HG03442 (cell line): Measurements from ENCODE around the gene SPACDR.
"Not testable (repeated sequence)": the region's sequence is repeated elsewhere in the genome, so short reads cannot be mapped to it uniquely, and the experiment has no call there.

Experiments used
- ATAC-seq: cut with Tn5 transposase; IDR thresholded peaks from one replicate; pipeline ENCODE4 v1.9.1; 2021; ENCODE audit warnings: mild to moderate bottlenecking, moderate library complexity; ENCODE audit not compliant: unreplicated experiment

The SPACDR gene

DNA sequence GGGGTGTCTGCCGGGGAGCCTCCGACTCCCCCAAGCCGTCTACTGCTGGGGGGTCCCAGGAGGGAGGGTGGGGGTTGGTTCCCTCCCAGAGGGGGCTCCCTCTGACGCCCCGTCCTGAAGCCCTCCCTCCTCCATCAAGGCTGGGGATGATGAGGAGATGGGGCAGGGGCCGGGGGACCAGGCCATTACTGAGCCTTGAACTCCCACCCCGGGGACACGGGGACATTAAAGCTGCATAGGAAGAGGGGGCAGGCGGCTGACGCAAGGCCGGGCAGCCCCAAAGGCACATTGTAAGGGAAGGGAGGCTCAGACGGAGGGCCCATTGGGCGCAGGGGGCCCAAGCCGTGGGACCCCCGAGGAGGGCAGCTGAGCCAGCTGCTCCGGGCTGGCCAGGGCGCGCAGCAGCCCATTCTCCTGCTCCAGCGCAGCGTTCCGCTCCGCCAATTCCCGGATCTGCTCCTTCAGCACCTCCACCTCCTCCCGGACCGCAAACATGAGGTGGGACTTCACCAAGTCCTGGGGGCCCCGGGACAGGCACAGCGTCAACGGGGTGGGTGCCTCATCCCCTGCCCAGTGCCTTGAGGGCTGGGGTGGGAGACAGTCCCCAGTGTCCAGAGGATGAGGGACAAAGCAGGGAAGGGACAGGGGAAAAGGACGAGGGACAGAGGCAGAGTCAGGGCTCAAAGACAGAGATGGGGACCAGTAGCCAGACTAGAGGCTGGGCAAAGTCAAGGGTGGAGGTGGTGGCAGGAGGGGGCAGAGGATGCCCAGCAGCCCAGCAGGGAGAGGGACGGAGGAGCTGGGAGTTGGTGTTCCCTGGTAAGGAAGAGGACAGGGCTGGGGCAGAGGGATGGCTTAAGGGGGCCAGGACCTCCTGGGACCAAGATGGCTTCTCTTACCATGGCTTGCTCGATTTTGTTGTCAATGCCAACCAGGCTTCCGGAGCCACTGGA is 2.9 kb upstream of the SPACDR start:
- ATAC-seq, result no peak

DNA sequence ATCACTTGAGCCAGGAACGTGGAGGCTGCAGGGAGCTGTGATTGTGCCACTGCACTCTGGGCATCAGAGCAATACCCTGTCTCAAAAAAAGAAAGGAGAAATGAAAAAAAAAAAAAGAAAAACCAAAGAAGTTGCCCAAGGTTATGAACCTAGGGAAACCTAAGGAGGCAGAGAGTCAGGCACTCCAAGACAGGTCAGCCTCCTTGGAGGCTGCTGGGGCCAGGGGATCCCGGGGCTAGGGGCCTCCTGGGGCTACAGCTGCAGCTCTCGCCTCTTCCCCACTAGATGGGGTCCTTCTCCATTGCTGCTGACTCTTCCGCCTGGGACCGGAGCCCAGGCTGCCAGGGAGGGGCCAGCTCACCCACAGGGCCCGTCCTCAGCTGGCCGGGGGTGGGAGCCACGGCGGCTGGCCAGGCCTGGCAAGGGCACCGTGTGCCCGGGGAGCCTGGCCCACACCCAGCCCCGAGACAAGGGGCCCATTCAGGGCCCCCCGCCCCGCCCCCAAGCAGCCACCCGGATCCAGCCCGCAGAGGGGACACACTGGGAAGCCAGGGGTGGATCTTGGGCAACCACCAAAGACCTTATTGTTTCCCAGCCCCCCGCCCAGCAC is 1.7 kb upstream of the SPACDR start:
- no peak for ATAC-seq

DNA sequence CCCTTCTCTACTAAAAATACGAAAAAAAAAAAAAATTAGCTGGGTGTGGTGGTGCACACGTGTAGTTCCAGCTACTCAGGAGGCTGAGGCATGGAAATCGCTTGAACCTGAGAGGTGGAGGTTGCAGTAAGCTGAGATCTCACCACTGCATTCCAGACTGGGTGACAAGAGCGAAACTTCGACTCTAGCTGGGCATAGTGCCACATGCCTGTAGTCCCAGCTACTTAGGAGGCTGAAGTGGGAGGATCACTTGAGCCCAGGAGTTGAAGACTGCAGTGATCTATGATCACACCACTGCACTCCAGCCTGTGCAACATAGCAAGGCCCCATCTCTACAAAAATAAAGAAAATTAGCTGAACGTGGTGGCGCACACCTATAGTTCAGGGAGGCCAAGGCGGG is 1.2 kb upstream of the SPACDR start:
- no peak for ATAC-seq

DNA sequence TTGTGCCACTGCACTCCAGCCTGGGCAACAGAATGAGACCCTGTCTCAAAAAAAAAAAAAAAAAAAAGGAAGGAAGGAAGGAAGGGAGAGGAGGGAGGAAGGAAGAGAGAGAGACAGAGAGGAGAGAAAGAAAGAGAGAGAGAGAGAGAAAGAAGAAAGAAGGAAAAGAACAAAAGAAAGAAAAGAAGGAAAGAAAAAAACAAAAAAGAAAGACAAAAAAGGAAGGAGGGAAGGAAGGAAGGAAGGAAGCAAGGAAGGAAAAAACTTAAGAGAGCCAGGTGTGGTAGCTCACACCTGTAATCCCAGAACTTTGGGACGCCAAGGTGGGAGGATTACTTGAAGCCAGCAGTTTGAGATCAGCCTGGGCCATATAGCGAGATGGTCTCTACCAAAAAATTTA is 731 bp upstream of the SPACDR start:
- ATAC-seq, result no peak

DNA sequence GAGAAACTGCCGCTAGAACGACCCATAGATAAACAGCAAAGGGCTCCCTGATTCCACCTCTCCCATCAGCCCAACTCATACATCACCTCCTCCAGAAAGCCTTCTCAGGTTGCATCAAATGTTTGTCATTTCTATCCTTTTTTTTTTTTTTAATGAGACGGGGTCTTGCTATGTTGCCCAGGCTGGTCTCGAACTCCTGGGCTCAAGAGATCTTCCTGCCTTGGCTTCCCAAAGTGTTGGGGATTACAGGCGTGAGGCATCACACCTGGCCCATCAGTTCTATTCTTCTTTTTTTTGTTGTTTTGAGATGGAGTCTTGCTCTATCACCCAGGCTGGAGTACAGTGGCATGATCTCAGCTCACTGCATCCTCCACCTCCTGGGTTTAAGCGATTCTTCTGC is 7.0 kb downstream of the SPACDR start:
- ATAC-seq, result no peak

DNA sequence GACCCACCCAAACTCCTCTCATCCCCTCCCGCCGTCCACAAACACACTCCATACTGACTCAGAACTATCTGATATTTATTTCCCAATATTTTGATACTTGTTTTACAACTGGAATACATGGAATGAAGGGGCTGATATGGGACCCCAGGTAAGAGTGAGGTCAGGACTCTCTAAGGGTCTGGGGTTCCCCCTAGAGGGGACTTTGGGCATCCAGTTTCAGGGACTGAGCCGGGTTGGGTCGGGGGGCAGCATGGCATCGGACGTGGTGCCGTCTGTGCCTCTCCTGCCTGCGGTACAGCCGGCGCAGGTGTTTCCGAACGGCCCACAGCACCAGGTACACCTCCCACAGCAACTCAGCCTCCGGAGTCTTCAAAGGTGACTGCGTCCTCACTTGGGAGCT is 7.5 kb downstream of the SPACDR start:
- no peak for ATAC-seq

DNA sequence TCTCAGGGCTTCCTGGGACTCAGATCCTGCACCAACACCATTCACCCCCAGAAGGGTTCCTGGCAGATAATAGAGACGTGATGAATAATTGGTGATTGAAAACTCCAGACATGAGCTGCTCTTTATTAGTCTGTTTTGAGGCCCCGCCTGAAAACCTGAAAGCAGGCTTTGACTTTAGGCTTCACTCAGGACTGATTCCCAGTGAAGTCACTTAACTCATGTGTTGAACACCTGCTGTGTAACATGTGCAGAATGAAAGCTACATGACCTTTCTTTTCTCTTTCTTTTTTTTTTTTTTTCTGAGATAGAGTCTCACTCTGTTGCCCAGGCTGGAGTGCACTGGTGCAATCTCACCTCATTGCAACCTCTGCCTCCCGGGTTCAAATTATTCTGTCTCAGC is 8.9 kb downstream of the SPACDR start:
- no peak for ATAC-seq

DNA sequence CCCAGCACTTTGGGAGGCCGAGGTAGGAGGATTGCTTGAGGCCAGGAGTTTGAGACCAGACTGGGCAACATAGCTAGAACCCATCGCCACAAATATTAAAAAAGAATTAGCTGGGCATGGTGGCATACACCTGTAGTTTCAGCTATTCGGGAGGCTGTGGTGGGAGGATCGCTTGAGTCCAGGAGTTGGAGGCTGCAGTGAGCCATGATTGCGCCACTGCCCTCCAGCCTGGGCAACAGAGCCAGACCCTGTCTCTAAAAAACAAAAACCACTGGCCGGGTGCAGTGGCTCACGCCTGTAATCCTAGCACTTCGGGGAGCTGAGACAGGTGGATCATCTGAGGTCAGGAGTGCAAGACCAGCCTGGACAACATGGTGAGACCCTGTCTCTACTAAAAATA is 10.2 kb downstream of the SPACDR start:
- not testable (repeated sequence) for ATAC-seq

DNA sequence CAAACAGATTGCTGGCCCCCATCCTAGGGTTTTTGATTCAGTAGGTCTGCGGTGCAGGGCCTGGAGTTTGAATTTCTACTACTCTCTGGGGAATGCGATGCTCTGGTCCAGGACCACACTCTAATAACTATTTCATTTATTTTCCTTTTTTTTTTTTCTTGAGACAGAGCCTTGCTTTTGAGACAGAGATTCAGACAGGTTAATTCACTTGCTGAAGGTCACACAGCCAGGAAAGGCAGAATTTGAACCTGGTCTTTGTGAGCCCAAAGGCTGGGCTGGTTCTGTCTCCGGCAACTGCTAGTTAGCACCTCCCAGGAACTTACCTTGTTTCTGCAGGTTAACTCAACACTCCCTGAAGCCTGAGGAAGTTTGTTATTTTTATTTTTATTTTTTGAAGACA is 11.5 kb downstream of the SPACDR start:
- no peak for ATAC-seq

DNA sequence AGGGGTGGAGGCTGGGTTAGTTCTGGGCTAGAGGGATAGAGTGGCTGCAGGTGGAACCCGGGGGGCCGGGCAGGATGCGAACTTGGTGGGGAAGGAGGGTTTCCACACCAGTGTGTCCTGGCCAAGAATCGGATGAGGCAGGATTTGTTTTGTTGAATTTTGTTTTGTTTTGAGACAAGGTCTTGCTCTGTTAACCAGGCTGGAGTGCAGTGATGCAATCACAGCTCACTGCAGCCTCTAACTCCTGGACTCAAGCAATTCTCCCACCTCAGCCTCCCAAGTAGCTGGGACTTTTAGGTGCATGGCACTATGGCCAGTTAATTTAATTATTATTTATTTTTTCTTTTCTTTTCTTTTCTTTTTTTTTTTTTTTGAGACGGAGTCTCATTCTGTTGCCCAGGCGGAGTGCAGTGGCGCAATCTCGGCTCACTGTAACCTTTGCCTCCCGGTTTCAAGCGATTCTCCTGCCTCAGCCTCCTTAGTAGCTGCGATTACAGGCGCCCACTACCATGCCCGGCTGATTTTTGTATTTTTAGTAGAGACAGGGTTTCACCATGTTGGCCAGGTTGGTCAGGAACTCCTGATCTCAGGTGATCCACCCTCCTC is 14.8 kb downstream of the SPACDR start:
- ATAC-seq, result no peak

DNA sequence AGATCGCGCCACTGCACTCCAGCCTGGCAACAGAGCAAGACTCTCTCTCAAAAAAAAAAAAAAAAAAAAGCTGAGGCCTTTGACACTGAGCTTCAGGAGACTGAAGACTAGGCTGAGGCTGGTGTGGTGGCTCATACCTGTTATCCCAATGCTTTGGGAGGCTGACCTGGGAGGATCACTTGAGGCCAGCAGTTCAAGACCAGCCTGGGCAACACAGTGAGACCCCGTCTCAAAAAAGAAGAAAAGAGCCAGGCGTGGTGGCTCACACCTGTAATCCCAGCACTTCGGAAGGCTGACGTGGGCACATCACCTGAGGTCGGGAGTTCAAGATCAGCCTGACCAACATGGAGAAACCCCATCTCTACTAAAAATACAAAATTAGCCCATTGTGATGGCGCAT is 16.7 kb downstream of the SPACDR start:
- ATAC-seq, result not testable (repeated sequence)

DNA sequence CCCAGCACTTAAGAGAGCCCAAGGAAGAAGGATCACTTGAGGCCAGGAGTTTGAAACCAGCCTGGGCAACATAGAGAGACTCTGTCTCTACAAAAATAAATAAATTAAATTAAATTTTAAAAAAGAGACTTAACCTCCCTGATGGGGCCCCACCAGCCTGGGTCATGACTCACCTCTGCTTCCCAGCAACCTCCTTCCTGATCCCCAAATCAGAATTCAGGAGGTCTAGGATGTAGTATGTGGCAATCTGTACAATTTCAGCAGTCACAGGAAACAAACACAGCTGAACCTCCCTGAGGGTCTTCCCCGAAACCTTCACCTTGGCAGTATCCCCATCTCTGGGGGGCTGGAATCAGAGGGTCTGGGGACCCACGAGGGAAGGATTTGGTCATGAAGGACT is 18.0 kb downstream of the SPACDR start:
- ATAC-seq, result no peak

DNA sequence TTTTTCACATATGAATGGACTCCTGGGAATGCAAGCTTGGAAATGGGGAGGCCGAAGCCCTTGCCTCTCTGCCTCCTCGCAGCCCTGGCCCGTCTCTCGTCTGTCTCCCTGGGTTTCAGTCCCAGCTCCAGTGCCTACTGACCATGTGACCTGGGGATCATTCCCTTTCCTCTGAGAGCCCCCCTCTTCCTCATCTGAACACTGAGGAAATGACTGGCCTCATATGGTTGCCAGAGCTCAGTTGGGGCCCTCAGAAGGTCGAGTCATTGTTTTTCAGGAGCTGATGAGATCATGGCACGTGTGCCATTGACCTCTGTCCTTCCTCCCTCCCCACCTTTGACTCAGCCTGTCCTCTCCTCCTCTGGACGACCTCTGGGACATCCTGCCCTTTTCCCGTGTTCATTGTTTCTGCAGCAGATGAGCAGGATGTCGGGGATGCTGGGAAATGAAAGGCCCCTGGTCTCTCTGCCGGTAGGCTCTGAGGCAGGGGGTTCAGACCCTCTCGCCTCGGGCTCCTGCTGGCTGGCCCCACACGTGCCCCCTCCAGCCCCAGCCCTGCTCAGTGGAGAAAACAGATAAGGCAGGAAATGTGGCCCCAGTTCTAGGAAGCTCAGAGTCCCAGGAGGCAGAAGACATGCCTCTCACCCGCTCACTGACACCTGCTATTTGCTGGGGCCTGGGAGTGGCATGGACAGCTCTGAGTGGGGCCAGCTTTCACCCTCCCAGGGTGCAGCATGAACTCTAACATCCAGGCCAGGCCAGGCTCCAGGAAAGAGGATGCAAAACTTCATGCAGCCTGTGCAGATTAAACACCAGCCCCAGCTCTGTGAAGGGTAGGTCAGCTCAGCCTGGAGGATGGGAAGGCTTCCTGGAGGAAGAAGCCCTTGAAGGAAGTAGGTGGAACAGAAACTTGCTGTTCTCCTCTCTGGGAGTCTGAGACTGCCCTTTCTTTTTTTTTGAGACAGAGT is 19.5 kb downstream of the SPACDR start:
- no peak for ATAC-seq

DNA sequence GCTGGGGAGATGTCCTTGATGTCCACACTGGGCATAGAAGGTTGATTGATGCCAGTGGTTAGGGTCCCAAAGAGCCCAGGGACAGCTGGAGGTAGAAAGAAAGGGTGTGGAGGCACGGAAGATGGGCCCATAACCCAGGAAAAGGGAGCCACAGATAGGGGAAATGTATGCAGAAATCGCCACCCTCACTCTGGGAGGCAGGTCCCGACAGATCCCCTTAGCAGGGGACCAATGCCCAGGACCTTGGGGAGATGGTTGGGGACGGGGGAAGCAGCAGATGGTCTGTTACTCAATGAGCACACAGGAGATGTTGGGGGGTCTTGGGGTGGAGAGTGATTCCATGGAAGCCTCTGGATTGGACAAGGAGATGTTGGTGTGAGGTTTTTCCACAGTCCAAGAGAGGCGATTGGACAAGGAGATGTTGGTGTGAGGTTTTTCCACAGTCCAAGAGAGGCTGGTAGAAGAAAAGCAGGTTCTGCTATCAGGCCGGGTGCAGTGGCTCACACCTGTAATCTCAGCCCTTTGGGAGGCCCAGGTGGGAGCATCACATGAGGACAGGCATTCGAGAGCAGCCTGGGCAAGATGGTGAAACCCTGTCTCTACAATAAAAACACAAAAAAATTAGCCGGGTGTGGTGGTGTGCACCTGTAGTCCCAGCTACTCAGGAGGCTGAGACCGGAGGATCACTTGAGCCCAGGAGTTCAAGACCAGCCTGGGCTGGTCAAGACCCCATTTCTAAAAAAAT is 20.8 kb downstream of the SPACDR start:
- no peak for ATAC-seq

DNA sequence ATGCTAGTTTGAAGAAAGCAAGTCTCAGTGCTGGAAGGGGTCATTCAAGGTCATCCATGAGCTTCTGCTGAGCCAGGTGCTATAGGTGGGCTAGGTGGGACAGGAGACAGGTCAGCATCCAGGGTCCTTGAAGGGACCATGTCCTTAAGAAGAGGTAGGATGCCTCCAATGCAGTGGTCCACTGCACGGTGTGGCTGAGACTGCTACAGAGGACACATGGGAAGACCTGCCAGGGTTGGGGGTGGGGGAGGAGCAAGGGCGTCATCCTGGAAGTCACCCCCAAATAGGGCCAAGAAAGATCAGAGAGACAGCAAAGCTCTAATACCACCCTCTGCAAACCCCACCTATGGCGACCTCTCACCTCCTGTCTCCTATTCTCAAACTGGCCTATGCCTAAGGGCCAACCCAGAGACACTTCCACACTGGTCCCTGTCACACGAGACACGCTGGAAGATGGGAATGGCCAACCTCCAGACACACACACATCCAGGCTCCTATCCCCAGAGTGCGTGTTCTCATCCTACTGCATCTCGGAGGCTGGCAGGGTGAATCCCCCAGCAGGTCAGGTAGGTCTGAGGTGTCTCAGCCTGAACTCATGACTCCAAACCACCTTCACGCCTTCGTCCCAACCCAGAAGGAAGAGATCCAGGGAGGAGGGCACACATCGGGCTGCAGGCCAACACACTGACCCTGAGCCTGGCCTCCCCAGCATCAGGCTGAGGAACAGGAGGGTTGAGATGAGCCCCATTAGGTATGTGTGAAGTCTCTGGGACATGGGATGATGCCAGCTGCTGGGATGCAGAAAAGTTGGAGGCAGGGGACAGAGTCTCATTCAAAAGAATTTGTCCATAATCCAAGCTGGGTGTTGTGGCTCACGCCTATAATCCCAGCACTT is 22.2 kb downstream of the SPACDR start:
- no peak for ATAC-seq

DNA sequence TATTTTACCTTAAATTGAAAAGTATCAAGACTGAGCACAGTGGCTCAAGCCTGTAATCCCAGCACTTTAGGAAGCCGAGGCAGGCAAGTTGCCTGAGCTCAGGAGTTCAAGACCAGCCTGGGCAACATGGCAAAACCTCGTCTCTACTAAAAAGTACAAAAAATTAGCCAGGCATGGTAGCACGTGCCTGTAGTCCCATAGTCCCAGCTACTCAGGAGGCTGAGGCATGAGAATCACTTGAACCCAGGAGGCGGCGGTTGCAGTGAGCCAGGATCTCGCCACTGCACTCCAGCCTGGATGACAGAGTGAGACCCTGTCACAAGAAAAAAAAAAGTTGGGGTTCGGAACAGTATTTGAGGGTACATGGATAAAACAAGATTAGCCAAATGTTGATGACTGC is 24.8 kb downstream of the SPACDR start:
- not testable (repeated sequence) for ATAC-seq

DNA sequence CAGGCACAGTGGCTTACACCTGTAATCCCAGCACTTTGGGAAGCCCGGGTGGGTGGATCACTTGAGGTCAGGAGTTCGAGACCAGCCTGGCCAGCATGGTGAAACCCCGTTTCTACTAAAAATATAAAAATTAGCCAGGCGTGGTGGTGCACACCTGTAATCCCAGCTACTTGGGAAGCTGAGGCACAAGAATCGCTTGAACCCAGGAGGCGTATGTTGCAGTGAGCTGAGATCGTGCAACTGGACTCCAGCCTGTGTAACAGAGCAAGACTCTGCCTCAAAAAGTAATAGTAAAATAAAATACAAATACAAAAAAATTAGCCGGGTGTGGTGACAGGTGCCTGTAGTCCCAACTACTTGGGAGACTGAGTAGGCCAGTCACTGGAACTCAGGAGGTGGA is 25.3 kb downstream of the SPACDR start:
- ATAC-seq, result not testable (repeated sequence)

DNA sequence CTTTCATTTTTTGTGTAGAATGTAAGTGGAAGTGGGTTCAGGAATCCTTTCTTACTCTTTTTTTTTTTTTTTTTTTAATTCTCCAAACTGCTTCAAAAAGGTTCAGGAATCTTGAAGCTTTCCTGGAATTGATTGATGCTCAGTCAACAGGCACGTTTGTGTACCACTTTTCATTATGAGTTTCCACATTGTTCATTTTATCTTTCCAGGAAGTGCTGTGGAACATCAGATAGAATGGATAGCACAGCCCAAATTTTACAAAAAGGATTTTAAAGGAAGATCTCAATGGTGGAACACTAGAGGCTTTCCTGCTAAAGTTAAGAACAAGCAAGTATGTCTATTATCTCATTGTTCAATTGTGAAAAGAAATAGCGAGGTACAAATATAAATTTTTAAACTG is 25.9 kb downstream of the SPACDR start:
- no peak for ATAC-seq
